HL-60 (cell line): ENCODE data around the gene QPCT.

Source experiments
- SPI1 ChIP-seq: IDR thresholded peaks from 2 replicates; pipeline ENCODE4 v1.6.1; 2012; ENCODE audit warnings: low read depth, mild to moderate bottlenecking, borderline replicate concordance
- TF ChIP-seq, protein P1 (sequence below): IDR thresholded peaks from one replicate; pipeline ENCODE4 v1.5.1; 2011; ENCODE audit warnings: low read length, control low read depth, inconsistent platforms; ENCODE audit not compliant: insufficient read depth
- TF ChIP-seq, protein P2 (sequence below): IDR thresholded peaks from 2 replicates; pipeline ENCODE4 v1.6.1; 2012; ENCODE audit warnings: low read depth; ENCODE audit not compliant: insufficient replicate concordance

DNA sequence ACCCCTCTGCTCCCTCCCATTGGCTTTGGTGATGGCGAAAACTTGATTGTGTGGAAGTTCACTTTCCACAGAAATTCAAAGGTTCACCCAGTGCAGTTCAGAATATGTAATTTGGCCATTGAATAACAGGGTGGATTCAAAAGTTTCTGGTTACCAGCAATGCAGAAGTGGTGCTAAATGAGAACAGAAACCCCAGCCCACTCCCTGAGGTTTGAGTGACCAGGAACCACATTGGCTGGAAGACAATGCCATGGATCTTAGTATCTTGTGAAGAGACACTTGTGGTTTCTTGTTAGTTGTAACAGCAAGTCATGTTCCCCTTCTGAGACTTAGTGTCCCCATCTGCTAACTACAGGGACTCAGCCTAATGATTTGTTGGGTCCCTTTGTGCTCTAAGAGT lies 49.8 kb downstream of the QPCT start:
- TF ChIP-seq, protein P1, sequence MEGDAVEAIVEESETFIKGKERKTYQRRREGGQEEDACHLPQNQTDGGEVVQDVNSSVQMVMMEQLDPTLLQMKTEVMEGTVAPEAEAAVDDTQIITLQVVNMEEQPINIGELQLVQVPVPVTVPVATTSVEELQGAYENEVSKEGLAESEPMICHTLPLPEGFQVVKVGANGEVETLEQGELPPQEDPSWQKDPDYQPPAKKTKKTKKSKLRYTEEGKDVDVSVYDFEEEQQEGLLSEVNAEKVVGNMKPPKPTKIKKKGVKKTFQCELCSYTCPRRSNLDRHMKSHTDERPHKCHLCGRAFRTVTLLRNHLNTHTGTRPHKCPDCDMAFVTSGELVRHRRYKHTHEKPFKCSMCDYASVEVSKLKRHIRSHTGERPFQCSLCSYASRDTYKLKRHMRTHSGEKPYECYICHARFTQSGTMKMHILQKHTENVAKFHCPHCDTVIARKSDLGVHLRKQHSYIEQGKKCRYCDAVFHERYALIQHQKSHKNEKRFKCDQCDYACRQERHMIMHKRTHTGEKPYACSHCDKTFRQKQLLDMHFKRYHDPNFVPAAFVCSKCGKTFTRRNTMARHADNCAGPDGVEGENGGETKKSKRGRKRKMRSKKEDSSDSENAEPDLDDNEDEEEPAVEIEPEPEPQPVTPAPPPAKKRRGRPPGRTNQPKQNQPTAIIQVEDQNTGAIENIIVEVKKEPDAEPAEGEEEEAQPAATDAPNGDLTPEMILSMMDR = no peak
- TF ChIP-seq, protein P2, sequence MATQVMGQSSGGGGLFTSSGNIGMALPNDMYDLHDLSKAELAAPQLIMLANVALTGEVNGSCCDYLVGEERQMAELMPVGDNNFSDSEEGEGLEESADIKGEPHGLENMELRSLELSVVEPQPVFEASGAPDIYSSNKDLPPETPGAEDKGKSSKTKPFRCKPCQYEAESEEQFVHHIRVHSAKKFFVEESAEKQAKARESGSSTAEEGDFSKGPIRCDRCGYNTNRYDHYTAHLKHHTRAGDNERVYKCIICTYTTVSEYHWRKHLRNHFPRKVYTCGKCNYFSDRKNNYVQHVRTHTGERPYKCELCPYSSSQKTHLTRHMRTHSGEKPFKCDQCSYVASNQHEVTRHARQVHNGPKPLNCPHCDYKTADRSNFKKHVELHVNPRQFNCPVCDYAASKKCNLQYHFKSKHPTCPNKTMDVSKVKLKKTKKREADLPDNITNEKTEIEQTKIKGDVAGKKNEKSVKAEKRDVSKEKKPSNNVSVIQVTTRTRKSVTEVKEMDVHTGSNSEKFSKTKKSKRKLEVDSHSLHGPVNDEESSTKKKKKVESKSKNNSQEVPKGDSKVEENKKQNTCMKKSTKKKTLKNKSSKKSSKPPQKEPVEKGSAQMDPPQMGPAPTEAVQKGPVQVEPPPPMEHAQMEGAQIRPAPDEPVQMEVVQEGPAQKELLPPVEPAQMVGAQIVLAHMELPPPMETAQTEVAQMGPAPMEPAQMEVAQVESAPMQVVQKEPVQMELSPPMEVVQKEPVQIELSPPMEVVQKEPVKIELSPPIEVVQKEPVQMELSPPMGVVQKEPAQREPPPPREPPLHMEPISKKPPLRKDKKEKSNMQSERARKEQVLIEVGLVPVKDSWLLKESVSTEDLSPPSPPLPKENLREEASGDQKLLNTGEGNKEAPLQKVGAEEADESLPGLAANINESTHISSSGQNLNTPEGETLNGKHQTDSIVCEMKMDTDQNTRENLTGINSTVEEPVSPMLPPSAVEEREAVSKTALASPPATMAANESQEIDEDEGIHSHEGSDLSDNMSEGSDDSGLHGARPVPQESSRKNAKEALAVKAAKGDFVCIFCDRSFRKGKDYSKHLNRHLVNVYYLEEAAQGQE = no peak
- TF ChIP-seq SPI1 = peak; percentile 18; the same call in 1 of the 2 replicates
